DOHH2 (cell line): ENCODE results near the gene DNAH3.
A peak's percentile ranks its signal among the peaks of the same experiment; 100 is the strongest.

Source experiments
- H3F3A ChIP-seq: fragments of 200-600 bp; sonication (generic), shearing (Covaris generic); 2 replicates; pipeline ENCODE4 v1.6.0; 2016; ENCODE audit warnings: antibody characterized with exemption, mild to moderate bottlenecking; ENCODE audit not compliant: control insufficient read depth, insufficient read depth
- H3K27ac ChIP-seq: fragments of 200-600 bp; sonication (generic); 2 replicates; pipeline ENCODE4 v1.5.1; 2014; ENCODE audit warnings: low read depth, mild to moderate bottlenecking, low read length, moderate library complexity
- H3K27me3 ChIP-seq: fragments of 200-600 bp; sonication (generic); 2 replicates; pipeline ENCODE4 v1.6.1; 2014; ENCODE audit warnings: mild to moderate bottlenecking, low read length, mixed read lengths; ENCODE audit not compliant: control insufficient read depth
- H3K36me3 ChIP-seq: fragments of 200-600 bp; sonication (generic); 2 replicates; pipeline ENCODE4 v1.6.1; 2014; ENCODE audit warnings: mild to moderate bottlenecking, low read length, moderate library complexity, mixed read lengths; ENCODE audit not compliant: control insufficient read depth
- H3K4me1 ChIP-seq: fragments of 200-600 bp; sonication (generic); 2 replicates; pipeline ENCODE4 v1.6.1; 2014; ENCODE audit warnings: mild to moderate bottlenecking, low read length, mixed read lengths; ENCODE audit not compliant: control insufficient read depth
- H3K4me2 ChIP-seq: fragments of 200-600 bp; sonication (generic); 2 replicates; pipeline ENCODE4 v1.6.0; 2014; ENCODE audit warnings: mild to moderate bottlenecking, low read length, moderate library complexity
- H3K4me3 ChIP-seq: fragments of 200-600 bp; sonication (generic); 2 replicates; pipeline ENCODE4 v1.5.1; 2014; ENCODE audit warnings: mild to moderate bottlenecking, low read length, mixed read lengths
- H3K79me2 ChIP-seq: fragments of 200-600 bp; sonication (generic); 2 replicates; pipeline ENCODE4 v1.6.1; 2014; ENCODE audit warnings: mild to moderate bottlenecking, low read length, mixed read lengths; ENCODE audit not compliant: control insufficient read depth
- H3K9me2 ChIP-seq: fragments of 200-600 bp; sonication (generic); replicated peaks from 2 replicates; pipeline ENCODE4 v1.6.1; 2014; ENCODE audit warnings: mild to moderate bottlenecking, low read length, mixed read lengths; ENCODE audit not compliant: control insufficient read depth
- H3K9me3 ChIP-seq: fragments of 200-600 bp; sonication (generic); 2 replicates; pipeline ENCODE4 v1.6.1; 2014; ENCODE audit warnings: antibody characterized with exemption, low read length, mixed read lengths; ENCODE audit not compliant: control insufficient read depth, insufficient read depth
- H4K20me1 ChIP-seq: fragments of 200-600 bp; sonication (generic); 2 replicates; pipeline ENCODE4 v1.6.0; 2014; ENCODE audit warnings: low read depth, mild to moderate bottlenecking, antibody characterized with exemption, low read length, moderate library complexity; ENCODE audit not compliant: control insufficient read depth, insufficient read depth
- EZH2phosphoT487 ChIP-seq: fragments of 200-600 bp; sonication (generic); IDR thresholded peaks from 2 replicates; pipeline ENCODE4 v1.6.1; 2017; ENCODE audit warnings: borderline replicate concordance, mild to moderate bottlenecking, antibody characterized with exemption, low read length, moderate library complexity, mixed read lengths
- TF ChIP-seq, protein P1 (sequence below): fragments of 200-600 bp; sonication (generic); IDR thresholded peaks from one replicate; pipeline ENCODE4 v1.5.1; 2014; ENCODE audit warnings: antibody characterized with exemption, mild to moderate bottlenecking, low read depth, low read length; ENCODE audit not compliant: poor library complexity, severe bottlenecking

Gene DNAH3

GRCh38 chr16:20901436-20902112 is 249.1 kb downstream of the DNAH3 start:
- Histone ChIP-seq H3K4me3 (peak overlapping the region; percentile 90), H3K27me3 (no peaks in the 10 kb centered on the region), H3K36me3 (peaks cover 17% of the 10 kb centered on the region), H3K4me2 (peak overlapping the region; percentile 82), H4K20me1 (peaks cover 11% of the 10 kb centered on the region; the same call in 1 of the 2 replicates), H3K9me3 (no peaks in the 10 kb centered on the region), H3F3A (peaks cover 9% of the 10 kb centered on the region), H3K9me2 (no peaks in the 10 kb centered on the region), H3K4me1 (peaks cover 53% of the 10 kb centered on the region), H3K79me2 (peaks cover 82% of the 10 kb centered on the region), H3K27ac (peak overlapping the region; percentile 81)
- TF ChIP-seq EZH2phosphoT487 = no peak
- TF ChIP-seq, protein P1, sequence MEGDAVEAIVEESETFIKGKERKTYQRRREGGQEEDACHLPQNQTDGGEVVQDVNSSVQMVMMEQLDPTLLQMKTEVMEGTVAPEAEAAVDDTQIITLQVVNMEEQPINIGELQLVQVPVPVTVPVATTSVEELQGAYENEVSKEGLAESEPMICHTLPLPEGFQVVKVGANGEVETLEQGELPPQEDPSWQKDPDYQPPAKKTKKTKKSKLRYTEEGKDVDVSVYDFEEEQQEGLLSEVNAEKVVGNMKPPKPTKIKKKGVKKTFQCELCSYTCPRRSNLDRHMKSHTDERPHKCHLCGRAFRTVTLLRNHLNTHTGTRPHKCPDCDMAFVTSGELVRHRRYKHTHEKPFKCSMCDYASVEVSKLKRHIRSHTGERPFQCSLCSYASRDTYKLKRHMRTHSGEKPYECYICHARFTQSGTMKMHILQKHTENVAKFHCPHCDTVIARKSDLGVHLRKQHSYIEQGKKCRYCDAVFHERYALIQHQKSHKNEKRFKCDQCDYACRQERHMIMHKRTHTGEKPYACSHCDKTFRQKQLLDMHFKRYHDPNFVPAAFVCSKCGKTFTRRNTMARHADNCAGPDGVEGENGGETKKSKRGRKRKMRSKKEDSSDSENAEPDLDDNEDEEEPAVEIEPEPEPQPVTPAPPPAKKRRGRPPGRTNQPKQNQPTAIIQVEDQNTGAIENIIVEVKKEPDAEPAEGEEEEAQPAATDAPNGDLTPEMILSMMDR = no peak

DNA sequence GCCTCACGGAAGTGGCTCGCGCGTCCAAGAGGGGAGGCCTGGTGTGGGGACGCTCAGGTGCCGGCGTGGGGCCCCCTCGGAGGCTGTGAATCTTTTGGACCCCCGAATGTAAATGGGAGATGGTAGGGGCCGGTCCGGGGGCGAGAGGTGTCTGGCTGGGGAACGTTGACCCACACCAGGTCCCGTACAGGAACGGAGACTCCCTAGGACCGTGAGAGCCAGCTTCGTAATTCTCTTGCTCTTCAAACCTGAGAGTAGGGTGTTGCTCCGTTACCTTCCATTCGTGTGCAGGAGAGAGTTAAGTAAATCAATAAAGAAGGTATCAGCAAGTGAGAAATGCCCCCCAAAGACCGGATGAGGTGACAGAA is 249.6 kb downstream of the DNAH3 start:
- Histone ChIP-seq H3K4me2 (peak overlapping the region; percentile 82), H4K20me1 (peaks cover 11% of the 10 kb centered on the region; the same call in 1 of the 2 replicates), H3K4me3 (peak overlapping the region; percentile 90), H3K36me3 (peaks cover 18% of the 10 kb centered on the region), H3F3A (peaks cover 9% of the 10 kb centered on the region), H3K4me1 (peaks cover 53% of the 10 kb centered on the region), H3K27ac (peak overlapping the region; percentile 81), H3K9me3 (no peaks in the 10 kb centered on the region), H3K79me2 (peaks cover 79% of the 10 kb centered on the region), H3K27me3 (no peaks in the 10 kb centered on the region), H3K9me2 (no peaks in the 10 kb centered on the region)
- no peak for TF ChIP-seq EZH2phosphoT487

DNA sequence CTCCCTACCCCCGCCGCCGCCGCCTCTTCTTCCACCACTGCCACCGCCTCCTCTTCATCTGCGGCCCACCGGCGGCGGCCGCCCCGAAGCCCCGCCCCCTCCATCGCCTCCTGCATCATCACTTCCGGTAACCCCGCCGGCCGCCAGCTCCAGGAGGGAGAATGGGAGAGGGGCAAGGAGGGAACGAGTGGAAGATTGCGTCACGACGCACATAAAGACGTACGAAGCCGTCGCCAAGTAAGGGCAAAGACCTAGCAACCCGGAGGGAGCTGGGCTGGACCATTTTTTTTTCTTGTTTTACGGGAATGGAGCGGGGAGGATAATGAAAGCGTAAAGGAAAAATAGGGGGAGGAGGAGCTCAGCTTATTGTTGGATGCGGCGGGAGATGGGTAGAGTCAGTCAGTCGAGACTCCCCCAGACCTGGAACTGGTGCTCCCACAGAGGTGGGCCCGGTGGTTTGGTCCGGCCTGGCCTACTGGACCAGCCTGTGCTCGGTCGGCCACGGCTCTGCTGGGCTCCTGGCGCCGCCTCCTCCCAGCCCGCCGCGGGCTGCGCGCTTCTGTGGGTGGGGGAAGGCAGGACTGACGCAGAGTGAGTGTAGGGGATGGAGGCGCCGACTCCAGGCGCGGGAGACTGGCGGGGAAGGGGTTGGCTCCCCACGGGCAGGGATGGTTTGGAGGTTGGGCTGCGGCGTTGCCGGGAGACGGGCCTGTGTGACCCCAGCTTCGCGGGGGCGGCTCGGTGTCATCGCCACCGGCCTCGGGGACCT is 250.2 kb downstream of the DNAH3 start, which contains the start of the genes DCUN1D3 and LYRM1:
Gene DCUN1D3, minus strand, starts transcription at position 60 of the 769 bp plus-strand sequence. CDS start 37,820 bp downstream, outside the sequence.
Gene LYRM1, plus strand, starts transcription at position 473 of the 769 bp plus-strand sequence. CDS start 14,785 bp downstream, outside the sequence.
- peaks cover 22% of the 10 kb centered on the region for H3K36me3 ChIP-seq
- no peaks in the 10 kb centered on the region for H3K9me3 ChIP-seq
- H3K4me1 ChIP-seq = peaks cover 53% of the 10 kb centered on the region
- no peaks in the 10 kb centered on the region for H3K9me2 ChIP-seq
- H3K79me2 ChIP-seq = peaks cover 76% of the 10 kb centered on the region
- H4K20me1 ChIP-seq = peaks cover 11% of the 10 kb centered on the region; the same call in 1 of the 2 replicates
- H3F3A ChIP-seq = peaks cover 9% of the 10 kb centered on the region
- TF ChIP-seq EZH2phosphoT487 = no peak
- TF ChIP-seq, protein P1 = no peak
- H3K4me2 ChIP-seq = peak within 1 kb of the TSS; percentile 82
- no peaks in the 10 kb centered on the region for H3K27me3 ChIP-seq
- H3K27ac ChIP-seq = peak within 1 kb of the TSS; percentile 81
- H3K4me3 ChIP-seq = peak within 1 kb of the TSS; percentile 90
